Suprapubic skin (tissue), 4 donors: ENCODE results near the gene JDP2.

ENCODE experiments used
- CTCF ChIP-seq, 2 donors: fragments of 200-600 bp in 1 of 2; fragments of 450-650 bp in 1 of 2; sonication (generic) in 1 of 2; IDR thresholded peaks; one replicate each; pipeline ENCODE4 v1.5.1; 2016 to 2019; ENCODE audit warnings: antibody characterized with exemption in 2 of 2, mild to moderate bottlenecking in 1 of 2, moderate library complexity in 1 of 2
- EP300 ChIP-seq: sonication (generic); formaldehyde crosslinking; IDR thresholded peaks from one replicate; pipeline ENCODE4 v1.6.1; 2017; ENCODE audit warnings: antibody characterized with exemption
- POLR2A ChIP-seq, 2 donors: fragments of 450-650 bp; IDR thresholded peaks; one replicate each; pipeline ENCODE4 v1.6.1; 2017; ENCODE audit warnings: antibody characterized with exemption in 2 of 2, mild to moderate bottlenecking in 2 of 2, moderate library complexity in 2 of 2
- POLR2AphosphoS5 ChIP-seq, 3 donors: sonication (generic); formaldehyde crosslinking; IDR thresholded peaks; one replicate each; pipeline ENCODE4 v1.6.1; 2017; ENCODE audit warnings: antibody characterized with exemption in 3 of 3

- TF ChIP-seq POLR2AphosphoS5 (IDR thresholded peaks at IDR 0.05) (no peak), POLR2A (IDR thresholded peaks at IDR 0.05) (no peak), EP300 (no peak), CTCF (IDR thresholded peaks at IDR 0.05) (no peak)
Observed at GRCh38 chr14:75460394-75460793, 32.6 kb downstream of the JDP2 start.
